GM18870 (cell line): Measurements from ENCODE around the gene CUEDC1.

Experiments
- ATAC-seq: cut with Tn5 transposase; IDR thresholded peaks from one replicate; pipeline ENCODE4 v1.9.1; 2021; ENCODE audit warnings: moderate library complexity; ENCODE audit not compliant: unreplicated experiment

The CUEDC1 gene

DNA sequence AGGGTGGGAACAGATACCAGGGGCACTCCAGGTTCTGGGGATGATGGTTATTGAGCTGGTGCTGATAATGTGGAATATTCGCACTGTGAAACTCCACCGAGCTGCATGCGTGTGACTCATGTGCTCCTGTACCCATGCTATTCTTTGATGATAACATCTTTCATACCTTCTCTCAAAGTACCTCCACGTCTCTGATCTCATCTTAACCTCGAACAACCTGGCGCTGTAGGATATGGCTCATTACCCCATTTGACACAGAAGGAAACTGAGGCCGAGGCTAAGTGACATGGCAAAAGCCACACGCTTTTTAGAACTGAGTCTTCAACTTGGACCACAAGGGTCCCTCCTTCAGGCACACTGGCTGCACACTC, 75.1 kb downstream of the CUEDC1 start:
- ATAC-seq: no peak

DNA sequence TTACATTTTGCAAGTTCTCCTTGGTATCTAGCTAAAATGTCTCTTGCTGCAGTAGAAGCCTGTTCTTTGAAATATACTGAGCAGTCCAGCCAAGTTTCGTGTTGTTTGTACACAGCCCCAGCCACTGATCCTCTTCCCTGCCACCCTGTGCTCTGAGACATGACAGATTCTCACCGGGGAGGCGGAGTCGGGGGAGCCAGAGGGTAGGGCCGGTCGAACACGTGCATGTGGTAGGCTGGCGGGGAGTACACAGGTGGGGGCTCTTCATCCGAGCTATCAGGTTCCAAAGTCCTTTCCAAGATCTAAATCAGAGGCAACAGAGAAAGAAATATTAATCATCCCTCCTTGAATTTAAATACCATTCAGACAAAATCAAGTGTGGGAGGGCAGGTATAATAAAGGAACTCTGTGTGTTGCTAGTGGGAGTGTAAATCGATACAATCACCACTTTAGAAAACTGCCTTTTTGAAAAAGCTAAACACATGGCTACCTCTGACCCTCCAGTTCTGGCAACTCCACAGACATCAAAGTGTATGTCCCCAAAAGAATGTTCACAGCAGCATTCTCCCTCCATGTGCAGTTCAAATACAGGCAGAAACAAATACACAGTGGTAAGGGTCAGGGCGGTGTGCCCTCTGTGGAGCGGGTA, 75.7 kb downstream of the CUEDC1 start:
- no peak for ATAC-seq

DNA sequence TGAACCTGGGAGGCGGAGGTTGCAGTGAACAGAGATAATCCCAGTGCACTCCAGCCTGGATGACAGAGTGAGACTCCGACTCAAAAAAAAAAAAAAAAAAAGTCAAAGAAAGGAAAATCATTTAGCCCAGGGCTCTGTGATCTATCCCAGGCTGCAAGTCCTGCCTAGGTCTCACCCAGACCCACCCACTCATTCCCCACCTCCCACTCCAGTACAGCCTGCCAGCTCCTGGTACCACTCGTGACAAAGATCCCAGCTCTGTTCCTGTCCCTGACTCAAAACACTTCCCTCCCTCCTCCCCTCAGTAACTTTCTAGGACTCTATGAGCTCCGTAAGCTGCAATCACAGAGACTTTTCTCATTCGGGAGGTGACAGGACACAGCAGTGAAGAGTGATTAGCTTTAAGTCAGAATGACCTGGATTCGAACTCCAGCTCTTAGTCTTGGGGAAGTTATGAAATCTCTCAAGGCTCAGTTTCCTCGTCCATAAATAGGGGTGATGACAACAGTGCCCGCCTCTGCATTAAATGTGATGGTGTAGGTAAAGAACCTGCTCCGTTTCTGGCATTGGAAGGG, 77.3 kb downstream of the CUEDC1 start:
- ATAC-seq: no peak

DNA sequence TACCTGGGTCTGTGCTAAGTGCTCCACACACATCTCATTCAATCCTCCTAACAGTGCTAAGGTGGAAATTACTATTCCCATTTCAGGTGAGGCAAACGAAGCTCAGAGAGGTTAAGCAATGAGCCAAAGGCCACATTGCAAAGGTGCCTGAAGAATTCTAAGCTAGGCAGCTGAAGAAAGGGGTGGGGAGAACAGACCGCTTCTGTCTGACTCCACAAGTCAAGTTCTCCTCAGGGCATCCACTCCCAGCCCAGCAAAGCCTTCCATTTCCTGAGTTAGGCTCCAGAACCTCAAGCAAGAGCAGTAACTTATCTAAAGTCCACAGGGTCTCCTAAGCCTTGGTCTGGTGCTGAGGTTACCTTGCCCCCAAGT, 78.4 kb downstream of the CUEDC1 start:
- ATAC-seq: no peak

DNA sequence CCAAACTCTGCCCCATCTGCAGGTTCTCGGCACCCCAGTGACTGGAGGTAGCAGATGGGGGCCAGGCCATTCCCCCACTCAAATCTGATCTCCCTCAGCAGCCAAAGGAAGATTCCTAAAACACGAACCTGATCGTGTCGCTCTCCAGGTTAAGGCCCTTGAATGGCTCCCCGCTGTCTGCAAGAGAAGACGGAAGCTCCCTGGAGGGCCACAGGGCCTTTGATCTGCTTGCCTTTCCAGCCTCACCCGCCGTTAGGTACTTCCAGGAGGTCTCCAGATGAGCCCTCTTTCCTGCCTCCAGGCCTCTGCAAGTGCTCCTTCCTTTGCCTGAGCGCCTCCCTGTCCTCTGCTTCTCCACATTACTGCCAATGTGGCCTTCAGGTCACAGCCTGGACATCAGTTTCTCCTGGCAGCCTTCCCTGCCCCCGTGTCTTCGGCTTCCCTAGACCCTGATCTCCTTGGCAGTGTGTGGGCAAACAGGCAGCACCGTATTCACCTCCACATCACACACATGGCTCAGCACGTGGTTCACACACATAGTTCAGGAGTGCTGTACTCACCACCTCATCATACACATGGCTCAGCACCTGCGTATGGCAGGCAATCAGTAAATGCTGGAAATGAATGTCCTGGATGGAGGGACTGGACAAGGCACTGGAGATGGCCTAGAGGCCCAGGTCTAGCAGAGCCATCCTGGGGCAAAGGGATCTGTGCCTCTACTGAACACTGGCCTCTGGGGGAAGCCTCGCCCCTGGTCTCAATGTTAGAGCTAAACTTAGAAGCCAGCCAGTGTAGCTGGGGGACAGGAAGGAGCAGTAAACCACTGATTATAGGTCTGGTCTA, 79.0 kb downstream of the CUEDC1 start:
- no peak for ATAC-seq

DNA sequence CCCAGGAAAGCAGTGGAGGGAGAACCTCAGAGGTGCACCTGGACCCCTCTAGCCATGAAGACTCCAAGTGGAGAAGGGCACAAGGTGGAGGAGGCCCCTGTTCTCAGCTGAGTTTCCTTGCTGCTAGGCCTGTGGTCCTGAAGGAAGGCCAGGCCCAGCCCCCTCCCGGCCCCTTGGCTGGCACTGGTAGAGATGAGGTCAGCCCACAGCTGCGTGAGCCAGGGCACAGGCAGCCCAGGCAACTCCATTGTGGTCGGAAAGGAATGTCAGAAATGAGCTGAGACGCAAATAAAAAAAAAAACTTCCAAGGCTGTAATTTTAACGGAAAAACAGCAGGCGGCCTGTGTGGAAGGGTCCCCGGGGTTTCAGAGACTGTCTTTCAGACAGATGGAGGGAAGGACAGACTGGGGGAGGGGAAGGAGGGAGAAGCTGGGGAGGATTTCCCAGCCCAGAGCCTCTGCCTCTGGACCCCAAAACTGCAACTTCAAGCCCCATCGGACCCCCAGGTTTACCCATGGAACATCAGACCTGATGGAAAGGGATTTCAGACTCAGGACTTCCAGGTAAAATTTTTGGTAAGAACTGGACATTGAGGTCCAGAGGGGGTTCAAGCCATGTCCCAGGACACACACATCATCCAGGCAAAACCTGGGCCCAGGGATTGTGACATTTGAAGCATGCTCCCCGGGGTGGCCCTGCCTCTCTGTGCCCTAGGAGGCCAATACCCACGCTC, 79.8 kb downstream of the CUEDC1 start:
- ATAC-seq: no peak

DNA sequence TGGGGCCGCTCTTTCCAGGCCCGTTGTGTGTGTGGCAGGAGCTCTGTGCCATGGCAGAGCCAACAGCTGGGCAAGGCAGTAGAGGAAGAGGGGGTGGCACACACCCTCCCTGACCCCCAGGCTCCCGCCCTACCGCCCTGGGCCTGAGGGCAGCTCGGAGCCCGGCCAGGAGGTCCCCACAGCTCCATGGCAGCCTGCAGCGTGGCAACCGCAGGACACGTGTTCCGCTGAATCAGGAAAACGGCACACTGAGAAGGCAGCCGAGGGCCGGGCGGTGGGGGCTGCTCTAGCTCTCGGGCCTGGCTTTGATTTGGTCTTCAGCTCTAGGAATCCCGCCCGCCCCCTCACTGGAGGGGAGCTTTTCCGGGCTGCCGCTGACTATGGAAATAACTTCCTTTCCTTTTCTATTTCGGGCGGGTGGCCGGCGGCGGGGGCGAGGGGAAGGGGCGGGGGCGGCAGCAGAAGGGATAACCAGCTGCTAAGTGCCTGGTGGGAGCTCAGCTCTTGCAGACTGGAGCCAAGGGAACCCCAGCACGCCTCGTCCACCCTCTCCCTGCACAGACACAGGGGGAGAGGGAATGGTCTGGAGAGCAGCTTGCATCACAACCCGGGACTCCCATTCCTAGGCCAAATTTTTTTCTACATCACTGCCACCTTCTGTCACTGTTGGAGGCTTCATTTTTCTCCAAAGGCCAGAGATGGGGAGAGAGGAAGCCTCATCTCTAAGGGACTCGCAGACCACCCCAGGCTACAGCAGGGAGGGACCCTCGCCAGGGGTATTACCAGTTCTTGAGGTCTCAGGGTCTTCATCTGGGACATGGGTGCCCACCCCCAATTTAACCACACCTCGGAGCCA, 80.5 kb downstream of the CUEDC1 start:
- ATAC-seq: no peak

DNA sequence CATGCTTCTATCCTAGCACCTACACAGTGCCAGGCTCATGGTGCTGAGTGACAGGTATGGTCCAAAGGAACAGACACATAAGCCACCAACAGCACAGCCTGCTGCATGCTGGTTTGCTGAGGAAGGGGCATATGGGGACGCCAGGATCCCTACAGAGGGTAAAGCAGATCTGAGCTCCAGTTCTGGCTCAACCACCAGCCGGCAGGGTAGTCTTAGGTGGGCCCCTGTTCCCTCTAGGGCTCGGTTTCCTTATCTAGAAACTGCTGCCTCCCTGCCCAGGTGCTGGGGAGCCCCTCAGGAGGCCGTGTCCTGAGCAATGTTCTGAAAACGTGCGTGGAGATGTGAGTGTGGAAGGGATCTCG, 81.2 kb downstream of the CUEDC1 start:
- no peak for ATAC-seq

DNA sequence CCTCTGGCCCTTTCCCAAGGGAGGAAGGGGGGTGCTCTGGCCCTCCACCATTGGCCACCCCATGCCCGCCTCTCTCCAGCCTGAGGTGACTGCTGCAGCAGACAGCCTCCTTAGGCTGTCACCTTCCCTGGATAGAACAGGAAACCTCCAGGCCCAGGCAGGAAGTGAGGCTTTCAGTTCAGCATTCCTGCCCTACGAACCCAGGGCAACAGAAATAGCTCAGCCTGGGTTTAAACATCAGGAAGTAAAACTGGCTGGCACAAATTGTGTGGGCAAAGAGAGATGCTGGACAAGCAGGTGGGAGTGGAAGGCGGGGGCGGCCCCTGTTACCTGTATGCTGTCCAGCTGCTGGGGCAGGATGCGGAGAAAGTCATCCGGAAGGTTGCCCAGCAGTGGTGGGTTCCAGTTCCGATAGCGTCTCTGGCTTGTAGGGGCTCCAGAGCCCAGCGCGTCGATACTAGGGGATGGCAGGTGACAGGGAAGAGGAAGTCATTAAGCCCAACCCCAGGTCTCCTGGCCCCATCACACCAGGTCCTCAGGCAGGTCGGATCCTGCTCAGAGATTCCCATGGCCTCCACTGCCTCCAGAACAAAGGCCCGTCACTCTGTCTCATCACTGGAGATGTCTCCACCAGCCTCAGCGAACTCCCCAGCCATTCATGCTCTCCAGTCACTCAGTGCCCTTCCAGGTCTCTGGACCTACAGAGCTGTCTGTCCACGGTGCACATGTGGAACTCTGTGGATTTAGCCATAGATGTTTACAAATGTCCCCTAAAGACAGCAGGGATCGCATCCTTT, 81.8 kb downstream of the CUEDC1 start:
- no peak for ATAC-seq

DNA sequence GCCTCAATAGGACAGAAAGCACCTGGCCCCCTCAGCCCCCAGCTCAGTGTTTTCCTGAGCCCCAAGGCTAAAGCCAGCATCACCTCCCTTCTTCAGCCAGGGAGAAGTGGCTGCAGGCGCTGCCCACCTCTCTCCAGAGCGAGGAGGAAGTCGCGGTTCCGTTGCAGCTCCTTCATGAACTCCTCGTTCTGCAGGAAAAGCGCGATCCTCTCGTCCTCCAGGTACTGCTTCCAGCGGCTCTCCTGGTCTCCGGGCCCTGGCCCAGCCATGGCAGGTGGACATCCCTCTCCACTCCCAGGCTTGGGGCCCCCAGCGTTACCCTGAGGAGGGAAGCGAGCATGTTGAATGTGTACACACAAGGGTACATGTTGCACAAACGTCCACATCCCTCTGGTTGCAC, 82.7 kb downstream of the CUEDC1 start:
- ATAC-seq: no peak

DNA sequence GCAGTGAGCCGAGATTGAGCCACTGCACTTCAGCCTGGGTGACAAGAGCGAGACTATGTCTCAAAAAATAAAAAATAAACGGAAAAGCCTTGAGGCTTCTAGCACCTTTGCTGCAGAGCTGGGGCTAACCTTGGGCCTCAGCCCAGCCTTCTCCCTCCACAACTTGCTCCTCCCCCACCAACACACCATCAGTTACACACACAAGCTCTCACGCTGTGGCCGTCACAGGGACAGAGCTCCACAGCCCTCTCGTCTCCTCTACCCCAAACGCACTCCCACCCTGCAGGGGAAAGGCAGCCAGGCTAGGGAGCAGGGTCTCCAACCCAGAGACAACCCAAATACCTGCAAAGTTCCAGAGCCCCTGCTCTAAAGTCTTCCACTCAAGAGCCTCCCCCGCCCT, 83.3 kb downstream of the CUEDC1 start:
- no peak for ATAC-seq

DNA sequence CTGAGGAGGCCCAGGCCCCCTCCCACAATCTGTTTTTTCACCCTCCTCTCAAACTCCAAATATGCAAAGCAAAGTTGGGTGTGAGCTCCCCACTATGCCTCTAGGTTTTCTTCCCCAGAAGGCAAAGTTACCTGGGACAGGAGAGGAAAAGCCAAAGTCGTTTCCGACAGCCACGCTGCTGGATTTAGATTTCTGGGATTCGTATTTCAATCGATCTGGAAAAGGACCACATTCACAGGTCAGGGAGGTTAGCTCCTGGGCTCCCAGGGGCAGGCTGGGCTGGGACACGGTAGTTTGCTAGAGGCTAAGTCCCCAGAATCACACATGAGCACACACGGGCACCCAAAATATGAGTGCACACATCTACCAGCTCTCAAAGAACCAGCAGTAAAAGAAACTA, 84.1 kb downstream of the CUEDC1 start:
- ATAC-seq: no peak

DNA sequence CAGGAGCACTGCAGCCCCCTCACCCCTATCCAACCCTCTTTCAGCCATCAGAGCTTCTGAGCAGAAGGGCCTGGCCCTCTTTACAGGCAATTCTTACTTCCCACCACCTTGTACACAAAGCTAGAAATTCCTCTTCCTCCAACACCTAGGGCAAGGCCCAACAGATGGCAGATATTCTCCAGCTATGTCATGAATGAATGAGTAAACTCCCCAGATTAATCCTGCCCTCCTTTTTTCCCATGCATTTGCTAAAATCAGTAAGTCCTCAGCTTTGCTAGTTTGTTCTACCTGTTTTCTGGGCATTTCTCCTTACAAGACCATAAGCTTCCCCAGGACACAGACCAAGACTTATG, 85.0 kb downstream of the CUEDC1 start:
- no peak for ATAC-seq

DNA sequence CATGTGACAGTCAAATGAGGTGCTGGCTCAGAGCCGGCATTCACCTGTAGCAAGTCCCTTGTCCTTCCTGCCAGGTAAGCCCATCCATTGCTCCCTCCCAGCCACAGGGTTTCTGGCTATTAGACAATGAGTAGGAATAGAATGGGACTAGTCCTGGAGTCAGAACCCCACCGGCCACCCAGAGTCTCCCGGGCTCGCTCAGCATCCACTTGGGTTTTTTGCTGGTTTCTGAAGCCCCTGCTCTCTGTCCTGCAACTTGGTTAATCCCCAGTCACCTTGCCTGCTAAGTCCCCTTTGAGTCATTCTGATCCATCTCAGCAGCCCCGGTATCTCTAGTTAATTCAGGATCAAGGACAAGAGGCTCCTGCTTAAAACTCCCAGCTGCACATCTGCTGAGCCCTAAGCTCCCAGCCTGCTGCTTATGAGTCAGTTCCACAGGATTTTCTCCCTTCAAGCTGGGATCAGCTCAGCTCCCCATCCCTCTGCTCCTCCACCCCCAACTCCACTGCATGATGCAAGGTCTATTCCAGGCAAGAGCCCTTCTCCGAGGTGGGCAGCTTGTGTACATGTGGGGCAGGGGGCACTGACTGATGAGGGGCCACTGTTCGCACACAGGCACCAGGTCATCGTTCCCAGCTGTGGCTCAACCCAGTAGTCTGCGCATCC, 85.5 kb downstream of the CUEDC1 start:
- no peak for ATAC-seq

DNA sequence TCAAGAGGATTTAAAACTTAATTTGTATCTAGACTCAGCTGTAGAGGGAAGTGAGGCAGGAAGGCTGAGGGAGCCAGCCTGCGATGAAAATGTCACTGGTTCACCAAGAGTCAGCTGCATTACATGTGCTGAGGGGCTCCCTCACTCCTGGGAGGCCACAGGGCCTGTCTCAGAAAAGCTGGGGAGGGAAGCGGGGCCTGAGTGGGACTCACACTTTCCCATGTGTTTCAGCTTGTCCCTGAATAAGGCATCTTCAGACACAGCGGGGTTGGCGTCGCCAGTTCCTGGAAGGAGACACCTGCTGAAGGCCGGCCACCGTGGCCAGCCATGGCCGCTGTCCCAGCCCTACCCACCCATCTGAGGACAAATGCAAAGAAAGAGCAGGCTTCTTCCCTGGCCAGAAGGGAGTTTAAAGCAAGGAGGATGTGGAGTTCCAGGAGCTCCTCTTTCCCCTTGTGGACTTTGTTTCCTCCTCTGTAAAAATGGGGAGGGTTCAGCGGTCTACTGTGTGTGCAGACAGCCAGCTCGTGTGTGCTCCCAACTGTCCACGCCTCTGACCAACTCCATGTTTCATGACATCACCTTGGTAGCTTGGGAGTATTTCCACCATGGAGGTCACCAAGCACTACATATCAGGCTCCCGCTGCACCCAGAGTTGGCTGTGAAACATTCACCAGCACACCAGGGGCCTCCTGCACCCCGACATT, 86.1 kb downstream of the CUEDC1 start:
- no peak for ATAC-seq

DNA sequence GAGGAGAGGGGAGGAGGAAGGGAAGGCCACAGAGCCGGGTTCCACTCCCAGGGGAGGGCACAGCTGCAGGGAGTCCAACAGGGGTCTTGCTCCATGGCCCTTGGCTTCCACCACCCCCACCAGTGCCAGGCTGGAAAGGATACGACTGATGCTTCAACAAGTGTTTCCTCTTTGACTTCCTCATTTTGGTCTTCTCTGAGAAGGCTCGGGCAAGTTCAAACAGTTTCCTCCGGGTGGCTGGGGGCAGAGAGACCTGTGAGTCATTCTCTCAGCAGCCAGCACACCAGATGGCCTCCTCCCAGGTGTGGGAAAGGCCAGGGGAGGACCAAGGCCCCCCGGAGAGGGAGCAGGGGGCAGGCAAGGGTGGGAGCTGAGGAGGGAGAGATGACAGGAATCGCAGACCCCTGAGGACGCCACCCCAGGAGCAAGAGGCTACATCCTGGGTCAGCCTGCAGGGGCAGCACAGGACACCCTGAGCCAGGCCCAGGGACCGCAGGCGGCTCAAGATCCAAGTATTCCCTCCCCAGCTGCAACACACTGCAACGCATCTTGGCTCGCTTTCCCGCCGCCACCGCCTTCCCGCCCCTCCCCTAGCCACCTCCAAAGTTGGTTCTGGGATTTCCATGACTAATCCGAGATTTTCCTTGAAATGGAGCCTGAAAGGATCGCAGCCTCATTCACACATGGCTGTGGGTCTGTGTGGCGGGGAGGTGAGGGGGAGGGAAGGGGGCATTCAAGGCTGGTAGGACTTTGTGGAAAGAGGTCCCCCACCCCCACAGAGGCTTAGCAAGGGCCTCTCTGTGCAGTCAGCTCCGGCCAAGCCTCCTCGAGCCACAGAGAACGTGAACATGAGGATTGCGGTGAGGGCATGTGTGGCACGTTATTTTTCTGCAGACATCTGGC, 87.0 kb downstream of the CUEDC1 start:
- peak; percentile 73 for ATAC-seq

DNA sequence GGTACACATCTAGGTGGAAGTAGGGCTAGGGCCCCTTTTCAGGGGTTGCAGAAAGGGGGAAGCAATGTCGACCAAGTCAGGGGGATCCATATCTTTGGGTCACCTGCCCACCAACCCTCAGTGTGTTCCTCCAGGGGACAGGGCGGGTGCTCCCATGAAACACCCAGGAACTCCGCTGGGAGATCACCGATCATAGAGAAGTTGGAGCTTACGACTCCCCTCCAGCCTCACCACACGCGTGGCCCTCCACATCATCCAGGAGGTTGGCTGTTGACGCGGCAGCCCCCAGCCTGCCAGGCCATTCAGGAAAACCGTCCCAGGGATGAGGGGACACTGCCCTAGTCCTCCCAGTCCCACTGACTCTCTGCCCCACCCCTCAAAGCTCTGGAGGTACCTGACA, 88.1 kb downstream of the CUEDC1 start:
- ATAC-seq: no peak

DNA sequence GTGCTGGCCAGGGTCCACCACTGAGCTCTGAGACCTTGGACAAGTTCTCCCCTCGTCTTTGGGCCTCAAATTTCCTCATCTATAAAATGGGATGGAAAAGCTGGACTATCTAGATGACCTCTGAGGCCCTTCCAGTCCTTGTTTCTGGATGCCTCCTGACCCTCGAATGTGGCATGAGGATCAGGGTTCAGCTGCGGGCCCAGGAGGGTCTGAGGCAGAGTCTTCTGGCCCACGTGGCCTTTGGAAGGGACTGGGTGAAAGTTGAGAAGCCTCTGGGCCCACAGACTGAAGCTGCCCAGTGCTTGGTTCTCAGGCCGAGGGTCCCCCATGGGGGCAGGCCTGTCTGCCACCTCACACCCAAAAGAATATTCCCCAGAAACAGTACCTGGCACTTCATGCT, 88.5 kb downstream of the CUEDC1 start:
- no peak for ATAC-seq
